8988T (cell line): ENCODE results near the gene KRT17.
"Not testable (repeated sequence)": the region's sequence is repeated elsewhere in the genome, so short reads cannot be mapped to it uniquely, and the experiment has no call there.

Source experiments
- DNase-seq: peaks from one replicate; pipeline ENCODE4 v3.0.0; 2011

Gene KRT17

DNA sequence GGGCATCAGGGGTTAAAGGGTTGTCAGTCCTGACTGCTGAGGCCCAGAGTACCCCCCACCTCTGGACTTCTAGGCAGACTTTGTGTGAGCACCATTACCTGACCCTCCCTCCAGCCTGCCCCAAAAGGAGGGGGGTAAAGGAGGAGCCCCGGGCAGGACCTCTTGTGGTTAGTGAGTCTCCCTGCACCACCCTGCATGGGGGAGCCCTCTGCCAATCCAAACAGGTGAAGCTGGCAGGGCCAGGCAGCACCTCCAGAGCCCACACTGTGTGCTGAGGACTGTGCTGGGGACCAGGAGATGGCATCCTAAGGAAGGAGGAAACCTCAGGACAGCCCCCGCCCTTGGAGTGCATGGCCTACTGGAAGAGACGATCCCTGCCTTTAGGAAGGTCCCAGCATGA is 35.1 kb downstream of the KRT17 start:
- no peak for DNase-seq

DNA sequence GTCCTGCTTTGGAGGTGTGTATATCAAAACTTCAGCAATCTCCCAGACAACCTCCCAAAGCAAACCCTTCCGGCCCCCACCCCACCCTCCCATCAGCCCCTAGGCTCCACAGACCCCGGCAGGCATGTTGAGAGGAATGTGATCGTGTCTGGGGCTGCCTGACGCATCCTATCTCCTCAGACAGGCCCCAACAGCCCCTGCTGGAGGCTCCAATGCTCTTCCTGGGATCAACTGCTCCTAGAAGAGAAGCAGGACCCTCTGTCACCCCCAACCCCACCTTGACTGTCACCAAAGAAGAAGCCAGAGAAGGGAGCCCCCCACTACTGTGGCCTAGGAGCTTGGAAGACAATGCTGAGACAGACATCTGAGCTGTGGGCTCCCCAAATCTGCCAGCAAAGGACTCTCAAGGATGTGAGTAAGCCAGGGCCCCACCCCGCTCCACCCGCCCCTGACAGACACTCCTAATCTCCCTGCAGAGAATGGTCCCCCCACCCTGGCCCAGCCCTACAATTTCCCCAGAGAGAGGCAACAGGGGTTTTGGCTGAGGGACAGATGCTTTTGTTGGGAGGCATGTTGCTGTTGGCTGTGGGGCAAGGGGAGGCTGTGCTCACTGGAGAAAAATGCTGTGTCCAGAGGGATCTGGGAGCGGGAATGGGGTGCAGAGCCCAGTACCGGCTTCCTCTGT is 36.1 kb downstream of the KRT17 start:
- no peak for DNase-seq

DNA sequence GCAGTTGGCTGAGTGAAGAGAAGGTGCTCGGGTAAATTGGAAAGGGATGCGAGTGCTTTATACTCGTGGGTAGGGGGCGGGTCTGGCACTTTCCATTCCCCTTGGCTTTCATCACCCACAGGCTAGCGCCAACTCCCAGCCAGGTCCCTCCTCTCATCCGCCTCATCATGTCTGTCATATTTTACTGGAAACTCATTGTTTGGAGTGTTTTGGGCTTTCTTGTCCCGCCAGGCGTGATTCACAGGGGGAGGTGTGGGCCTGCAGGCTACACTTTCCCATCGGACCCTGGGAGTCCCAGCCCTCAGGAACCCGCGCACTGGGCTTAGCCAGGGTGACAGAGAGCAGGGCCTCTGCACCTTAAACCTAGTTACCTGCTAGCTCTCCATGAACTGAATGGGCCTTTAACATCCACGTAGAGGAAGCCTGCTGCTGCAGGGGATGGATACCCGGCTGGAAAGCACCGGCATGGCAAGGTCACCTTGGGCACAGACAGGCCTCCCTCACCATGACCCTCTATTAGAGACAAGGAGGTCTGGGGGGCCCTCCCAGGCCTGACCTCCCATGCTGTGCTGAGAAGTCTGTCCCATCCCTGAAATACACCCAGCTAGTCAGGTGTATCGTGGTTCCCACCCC is 37.4 kb downstream of the KRT17 start, which contains the start of gene KRT14:
Gene KRT14, minus strand, starts transcription at position 33 of the 633 bp plus-strand sequence. CDS start 61 bp downstream, outside the sequence.
- DNase-seq: no peak

DNA sequence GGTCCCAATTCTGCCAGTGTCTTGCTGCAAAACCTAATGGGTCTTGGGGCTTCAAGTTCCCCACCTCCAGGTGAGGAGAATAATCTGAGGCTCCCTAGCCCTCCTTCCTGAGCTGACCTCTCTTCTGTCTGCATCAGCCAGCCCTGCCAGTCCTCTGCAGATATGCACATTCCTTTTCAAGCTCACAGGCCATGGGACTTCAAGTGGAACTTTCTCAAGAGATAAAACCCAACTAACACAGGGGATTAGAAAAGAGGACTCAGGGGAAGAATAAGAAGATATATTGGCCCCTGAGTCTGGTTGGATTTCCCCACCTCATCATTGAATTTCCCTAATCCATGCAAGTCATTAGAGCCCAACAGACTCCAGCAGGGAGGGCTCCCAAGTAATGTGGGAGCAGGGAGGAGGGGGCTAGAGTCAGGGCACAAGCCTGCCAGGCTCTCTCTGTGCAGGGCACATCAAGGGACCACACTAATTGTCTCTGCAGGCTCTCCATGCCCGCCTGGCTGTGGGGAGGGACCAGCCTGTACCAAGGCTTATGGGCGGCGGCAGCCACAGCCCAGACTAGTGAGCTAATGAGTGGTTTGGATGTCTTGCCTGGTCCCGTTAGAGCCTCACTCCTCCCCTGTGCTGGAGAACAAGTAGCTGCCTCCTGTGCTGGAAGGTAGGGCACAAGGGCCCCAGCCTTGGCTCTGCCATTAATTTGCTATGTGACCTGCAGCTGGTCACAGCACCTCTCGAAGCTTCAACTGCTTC is 38.9 kb downstream of the KRT17 start:
- DNase-seq: no peak

DNA sequence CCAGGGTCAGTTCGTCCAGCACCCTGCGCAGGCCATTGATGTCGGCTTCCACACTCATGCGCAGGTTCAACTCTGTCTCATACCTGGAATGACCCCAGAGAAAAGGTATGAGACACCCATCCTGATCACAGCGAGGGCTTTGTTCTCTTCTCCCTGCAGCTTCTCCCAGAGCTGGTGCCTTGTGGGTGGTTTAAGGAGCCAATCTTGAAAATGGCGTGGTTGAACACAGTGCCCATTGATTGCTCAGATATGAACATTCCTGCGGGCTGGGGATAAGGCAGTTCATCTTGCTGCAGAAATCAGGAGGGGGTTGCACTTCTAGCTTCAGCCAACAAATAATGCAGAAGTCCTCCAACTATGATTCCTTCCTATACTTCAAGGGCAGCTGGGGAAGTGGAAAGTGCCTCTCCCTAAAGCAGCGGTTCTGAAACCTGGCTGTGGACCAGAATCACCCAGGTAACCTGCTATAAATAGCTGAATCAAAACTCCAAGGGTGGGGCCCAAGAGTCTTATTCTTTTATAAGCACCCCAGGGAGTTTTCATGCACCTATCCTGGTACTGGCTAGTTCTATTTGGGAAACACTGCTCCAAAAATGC is 39.9 kb downstream of the KRT17 start:
- DNase-seq: not testable (repeated sequence)

DNA sequence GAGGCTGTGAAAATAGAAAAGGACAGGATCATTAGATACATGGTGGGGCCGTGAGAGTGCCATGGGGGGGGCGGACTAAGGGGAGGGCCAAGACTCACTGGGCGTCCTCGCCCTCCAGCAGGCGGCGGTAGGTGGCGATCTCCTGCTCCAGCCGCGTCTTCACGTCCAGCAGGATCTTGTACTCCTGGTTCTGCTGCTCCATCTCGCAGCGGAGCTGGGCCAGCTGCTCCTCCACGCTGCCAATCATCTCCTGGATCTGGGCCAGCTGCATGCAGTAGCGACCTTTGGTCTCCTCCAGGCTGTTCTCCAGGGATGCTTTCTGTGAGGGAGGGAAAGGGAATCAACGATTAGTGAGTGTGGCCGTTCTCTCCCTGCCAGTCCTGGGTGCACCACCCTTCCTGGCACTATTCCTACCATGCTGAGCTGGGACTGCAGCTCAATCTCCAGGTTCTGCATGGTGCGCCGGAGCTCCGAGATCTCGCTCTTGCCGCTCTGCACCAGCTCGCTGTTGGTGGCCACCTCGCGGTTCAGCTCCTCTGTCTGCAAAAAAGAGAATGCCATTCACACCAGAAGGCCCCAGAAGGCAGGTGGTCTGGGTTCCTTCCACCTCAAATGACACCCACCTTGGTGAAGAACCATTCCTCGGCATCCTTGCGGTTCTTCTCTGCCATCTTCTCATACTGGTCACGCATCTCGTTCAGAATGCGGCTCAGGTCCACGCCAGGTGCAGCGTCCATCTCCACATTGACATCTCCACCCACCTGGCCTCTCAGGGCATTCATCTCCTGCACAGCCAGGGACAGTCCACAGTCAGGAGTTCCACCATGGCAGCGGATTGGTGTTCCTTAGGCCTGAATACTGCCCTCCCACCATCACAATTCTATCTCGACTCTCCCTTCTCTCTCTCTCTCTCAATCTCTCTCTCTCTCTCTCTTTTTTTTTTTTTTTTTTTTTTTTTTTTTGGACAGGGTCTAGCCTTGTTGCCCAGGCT is 40.9 kb downstream of the KRT17 start:
- no peak for DNase-seq

DNA sequence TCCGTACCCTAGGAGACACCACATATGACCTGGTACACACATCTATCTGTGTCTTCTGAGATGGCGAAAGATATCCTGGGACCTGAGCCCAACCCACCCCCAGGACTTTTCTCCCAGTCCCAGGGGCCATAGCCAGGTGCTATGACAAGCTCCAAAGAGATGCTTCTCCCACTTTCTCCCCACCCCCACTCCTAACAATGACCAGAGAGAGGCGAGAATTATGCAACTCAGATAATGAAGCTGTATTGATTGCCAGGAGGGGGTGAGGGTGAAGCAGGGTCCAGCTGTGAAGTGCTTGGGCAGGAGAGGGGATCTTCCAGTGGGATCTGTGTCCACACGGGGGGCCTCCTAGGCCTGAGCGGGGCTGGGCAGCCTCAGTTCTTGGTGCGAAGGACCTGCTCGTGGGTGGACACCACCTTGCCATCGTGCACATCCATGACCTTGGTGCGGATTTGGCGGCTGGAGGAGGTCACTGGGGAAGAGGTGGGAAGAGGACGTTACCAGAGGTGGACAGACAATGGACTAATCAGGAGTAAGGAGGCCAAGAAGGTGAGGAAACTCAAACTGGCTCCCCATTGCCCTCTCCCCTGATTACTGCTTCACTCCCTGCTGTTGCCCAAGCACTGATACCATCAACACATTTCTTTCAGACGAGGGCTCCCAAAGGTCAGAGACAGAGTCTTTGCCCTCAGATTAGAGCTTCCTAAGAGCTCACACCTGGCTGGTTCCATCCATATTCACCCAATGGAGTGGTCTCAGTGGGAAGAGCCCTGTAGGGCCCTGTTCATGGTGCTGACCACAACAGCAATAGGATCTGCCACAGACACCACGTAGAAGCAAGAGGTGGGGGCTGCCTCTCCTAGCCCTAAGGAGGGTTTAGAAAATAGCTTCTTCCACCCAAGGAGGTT is 42.1 kb downstream of the KRT17 start:
- not testable (repeated sequence) for DNase-seq

DNA sequence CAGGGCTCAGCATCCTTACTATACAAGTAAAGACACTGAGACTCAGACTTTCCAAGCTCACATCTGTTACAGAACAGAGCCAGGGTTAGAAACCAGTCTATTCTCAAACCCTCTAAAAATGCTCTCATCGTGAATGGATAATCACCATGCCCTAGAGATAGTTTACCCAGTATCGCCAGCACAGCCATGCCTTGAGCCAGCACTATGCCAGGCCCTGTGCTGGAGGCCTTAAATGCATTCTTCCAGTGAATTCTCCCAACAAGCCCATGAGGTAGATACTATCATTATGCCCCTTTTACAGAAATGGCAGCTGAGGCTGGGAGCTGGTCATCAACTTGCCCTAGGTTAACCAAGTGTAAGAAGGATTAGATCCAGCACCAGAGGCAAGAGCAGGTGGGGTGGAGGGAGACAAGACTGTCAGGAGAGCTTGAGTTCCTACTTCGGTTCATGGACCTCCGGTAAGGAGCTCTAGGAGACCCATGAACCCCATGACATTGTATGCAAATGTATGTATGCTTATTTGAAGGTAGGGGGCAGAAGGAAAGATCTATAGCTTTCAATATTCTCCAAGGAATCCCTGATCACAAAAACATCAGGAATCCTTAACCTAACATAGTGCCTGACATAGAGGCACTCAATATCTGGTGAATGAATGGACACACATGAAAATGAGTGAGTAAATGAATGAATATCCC is 42.9 kb downstream of the KRT17 start:
- DNase-seq: no peak

DNA sequence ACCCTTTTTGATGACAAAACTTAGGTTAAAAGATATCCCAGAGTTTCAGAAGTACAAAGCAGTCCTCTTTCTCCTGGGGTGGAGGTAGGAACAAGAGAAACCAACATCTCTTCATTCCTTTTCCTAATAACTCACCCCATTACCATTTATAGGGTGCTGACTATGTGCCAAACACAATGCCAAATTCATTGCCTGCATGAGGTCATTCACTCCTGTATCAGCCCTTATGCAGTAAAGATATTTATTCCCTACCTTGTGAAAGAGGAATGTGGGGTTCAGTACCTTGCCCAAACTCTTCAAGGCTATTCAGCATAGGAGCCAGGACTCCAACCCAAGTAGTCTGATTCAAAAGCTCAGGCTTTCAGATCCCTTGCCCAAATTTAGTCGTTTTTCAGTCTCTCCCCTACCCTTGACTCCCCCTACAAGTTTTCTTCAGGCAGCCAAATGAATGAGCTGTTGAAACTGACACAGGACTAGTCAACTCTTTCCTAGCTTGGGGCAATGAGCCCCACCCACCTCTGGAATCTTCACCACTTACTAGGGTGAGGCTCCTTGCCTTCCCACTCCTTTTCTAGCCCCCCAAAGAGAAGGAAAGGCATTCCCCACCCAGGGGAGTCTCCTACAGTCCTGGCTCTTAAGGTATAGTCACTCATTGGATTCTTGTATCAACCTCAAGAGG is 43.5 kb downstream of the KRT17 start:
- no peak for DNase-seq

DNA sequence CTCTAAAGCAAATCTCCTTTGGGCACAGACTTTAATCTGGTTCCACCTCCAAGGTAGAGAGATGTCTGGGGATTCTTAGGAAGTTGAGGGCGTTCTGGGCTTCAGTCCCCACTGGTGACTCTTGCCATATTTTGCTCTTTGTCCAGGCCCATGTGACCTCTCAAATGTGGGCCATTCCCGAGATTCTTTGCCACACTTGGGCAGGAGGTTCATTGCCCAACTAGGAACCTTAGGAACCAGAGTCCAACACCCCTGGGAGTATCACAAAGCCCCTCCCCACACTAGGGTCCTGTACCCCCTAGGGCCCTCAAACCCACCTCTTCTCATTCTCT is 44.2 kb downstream of the KRT17 start:
- DNase-seq: no peak

DNA sequence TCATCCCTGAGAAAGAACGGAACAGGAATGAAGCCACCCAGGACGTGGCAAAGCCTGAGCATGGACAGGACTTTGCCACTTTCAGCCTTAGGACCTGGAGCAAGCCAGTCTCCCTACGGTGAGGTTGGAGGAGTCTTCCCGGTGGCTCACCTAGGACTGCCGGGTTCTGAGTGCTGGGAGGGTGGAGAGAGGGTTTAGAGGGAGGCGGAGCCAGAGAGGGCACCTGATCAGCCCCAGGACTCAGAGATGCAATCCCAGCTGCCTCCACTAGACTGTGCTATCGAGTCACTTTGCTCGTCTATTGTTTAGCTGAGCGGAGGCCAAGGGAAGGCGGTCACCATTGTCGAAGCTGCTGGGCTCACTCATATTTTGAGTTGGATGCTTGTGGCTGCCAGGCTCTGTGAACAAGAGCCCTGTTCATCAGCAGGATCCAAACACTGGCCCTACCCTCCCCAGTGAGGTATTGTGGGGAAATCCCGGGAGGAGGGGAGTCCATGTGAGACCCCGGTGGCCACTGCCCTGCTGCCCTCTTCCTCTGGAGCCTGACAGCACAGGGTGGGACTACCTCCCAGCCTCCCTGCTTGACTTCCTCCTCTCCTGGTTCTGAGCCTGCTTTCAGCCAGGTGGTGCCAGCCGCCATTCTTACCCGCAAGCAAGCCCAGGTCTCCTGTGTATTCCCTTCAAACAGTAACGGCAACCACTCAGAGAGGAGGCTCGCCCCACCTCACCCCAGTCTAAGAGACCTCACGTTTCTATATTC is 44.7 kb downstream of the KRT17 start:
- DNase-seq: peak; percentile 89

DNA sequence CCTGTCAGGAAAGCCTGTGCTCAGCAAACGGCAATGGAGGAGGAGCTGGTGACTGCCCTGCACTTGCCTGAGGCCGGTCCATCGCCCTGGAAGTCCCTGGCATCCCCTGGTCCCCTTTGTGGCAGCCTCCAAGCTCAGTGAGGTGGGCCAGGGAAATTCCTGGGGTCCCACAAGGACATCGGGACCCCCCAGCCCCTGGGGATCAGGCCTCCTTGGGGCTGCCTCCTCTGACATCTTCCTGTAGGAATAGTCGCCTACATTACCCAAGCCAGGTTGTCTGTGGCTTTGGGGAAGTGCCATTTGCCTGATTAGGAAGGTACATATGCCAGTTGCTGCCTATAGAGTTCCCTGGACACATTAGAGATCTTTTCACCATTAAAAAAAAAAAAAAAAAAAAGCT is 45.4 kb downstream of the KRT17 start:
- no peak for DNase-seq

DNA sequence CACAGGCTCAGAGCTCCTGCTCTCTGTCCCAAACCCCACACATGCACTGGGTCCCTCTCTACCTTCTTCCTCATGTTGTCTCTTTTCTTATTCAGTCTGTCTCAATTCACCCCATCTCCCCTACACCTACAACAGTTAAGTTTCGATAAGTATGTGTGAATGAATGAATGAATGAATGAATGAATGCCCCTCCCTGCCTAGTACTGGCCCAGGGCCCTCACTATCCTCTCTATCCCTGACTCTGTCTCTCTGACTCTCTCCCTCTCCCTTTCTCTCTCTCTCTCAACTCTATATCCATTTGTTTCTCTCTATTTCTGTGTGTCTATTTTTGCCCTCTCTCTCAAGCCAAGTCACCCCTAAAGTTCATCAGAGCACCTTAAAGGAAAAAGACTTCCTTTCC is 45.8 kb downstream of the KRT17 start:
- DNase-seq: no peak

DNA sequence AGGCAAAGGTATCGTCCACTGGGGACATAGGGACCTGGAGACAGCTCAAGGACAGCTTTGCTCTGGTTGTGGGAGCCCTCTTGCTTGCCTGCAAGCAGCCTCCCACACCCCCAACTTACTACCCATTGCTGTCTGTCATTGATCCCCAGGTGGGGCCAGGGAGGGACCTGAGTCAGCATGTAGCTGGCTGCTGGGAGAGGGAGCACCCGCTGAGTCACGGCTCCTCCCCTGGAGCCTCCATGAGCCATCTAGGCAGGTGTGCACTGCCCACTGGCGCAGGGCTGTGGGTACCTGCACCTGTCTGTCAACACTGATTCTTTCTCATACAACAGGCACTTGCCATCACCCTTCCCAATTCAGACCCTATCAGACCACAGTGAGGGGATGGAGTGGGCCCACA is 47.6 kb downstream of the KRT17 start:
- DNase-seq: not testable (repeated sequence)

DNA sequence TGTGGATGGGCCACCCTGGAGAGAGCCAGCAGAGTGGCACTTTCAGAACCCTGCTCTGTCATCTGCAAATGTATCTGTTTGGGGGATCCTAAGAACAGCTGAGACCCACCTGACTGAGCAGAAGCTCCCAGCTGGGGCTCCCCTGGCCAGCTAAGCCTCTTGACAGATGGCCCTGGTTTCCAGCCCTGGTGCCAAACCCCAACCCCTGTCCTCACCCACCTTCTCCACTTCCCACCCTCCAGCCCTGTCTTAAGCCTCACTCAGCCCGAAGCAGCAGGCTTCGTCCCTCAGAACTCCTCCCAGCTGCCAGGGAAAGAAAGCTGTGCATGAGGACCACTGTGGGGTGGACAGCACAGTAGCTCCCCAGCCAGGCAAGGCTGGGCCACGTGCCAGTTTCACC is 49.0 kb downstream of the KRT17 start:
- DNase-seq: no peak

DNA sequence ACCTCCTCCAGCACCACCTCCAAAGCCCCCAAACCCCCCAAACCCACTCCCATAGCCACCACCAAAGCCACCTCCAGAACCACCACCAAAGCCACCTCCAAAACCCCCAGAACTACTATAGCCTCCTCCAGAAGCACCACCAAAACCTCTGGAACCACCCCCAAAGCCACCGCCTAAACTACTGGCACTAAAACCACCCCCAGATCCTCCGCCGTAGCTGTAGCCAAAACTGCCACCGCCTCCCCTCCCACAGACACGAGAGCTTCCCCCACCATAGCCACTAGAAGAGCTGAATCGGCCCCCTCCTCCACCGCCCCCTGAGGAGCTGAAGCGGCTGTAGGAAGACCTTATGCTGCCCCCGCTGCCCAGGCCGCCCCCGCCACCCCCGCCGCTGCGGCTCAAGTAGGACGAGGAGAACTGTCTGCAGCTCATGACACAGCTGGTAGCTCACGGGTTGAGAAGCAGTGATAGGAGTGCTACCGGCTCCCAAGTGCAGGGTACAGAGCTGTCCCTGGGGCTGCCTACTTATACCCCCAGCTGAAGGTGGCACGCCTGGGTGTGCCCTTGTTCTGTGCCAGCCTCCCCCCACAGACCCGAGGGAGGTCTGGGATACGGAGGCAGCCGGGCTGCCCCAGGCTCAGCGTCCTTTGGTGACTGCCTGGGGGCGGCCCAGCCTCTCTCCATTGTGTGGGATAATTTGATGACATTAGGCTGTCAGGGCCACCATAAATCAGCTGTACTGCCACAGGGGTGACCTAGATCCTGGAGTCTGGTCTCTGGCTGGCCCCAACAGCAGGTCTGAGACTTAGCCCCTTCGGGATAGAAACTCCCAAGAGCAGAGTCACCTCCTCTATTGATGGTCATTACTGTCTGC is 52.6 kb downstream of the KRT17 start, which contains the start of gene KRT9:
Gene KRT9, minus strand, starts transcription at position 499 of the 874 bp plus-strand sequence. Its CDS starts 67 bp downstream, at position 432.
- DNase-seq: no peak
